GM19351 (cell line): ENCODE data around the gene XPOT.
A peak's percentile ranks its signal among the peaks of the same experiment; 100 is the strongest.
"Not testable (repeated sequence)": the region's sequence is repeated elsewhere in the genome, so short reads cannot be mapped to it uniquely, and the experiment has no call there.

Experiments used
- ATAC-seq: cut with Tn5 transposase; IDR thresholded peaks from one replicate; pipeline ENCODE4 v1.9.1; 2021; ENCODE audit warnings: mild to moderate bottlenecking, moderate library complexity; ENCODE audit not compliant: unreplicated experiment

The XPOT gene, protein sequence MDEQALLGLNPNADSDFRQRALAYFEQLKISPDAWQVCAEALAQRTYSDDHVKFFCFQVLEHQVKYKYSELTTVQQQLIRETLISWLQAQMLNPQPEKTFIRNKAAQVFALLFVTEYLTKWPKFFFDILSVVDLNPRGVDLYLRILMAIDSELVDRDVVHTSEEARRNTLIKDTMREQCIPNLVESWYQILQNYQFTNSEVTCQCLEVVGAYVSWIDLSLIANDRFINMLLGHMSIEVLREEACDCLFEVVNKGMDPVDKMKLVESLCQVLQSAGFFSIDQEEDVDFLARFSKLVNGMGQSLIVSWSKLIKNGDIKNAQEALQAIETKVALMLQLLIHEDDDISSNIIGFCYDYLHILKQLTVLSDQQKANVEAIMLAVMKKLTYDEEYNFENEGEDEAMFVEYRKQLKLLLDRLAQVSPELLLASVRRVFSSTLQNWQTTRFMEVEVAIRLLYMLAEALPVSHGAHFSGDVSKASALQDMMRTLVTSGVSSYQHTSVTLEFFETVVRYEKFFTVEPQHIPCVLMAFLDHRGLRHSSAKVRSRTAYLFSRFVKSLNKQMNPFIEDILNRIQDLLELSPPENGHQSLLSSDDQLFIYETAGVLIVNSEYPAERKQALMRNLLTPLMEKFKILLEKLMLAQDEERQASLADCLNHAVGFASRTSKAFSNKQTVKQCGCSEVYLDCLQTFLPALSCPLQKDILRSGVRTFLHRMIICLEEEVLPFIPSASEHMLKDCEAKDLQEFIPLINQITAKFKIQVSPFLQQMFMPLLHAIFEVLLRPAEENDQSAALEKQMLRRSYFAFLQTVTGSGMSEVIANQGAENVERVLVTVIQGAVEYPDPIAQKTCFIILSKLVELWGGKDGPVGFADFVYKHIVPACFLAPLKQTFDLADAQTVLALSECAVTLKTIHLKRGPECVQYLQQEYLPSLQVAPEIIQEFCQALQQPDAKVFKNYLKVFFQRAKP

GRCh38 chr12:64403707-64404469 lies at the start of gene XPOT:
TSS of gene XPOT (plus strand) at chr12:64404392. CDS start at chr12:64410036, 5,644 bp downstream.
- ATAC-seq, result peak; percentile 92

- not testable (repeated sequence) for ATAC-seq
These were observed 48.0 kb upstream of the XPOT start for GRCh38 chr12:64356209-64356608.

DNA sequence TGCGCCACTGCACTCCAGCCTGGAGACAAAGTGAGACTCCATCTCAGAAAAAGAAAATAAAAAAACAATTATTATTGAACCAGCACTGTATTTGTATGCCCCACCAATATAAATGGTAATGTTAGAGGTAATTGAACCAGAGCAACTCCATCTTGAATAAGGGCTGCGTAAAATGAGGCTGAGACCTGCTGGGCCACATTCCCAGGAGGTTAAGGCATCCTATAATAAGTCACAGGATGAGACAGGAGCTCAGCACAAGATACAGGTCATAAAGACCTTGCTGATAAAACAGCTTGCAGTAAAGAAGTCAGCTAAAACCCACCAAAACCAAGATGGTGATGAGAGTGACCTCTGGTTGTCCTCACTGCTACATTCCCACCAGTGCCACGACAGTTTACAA lies 43.0 kb upstream of the XPOT start:
- ATAC-seq, result not testable (repeated sequence)

GRCh38 chr12:64362721-64363305 lies 41.4 kb upstream of the XPOT start:
- no peak for ATAC-seq

DNA sequence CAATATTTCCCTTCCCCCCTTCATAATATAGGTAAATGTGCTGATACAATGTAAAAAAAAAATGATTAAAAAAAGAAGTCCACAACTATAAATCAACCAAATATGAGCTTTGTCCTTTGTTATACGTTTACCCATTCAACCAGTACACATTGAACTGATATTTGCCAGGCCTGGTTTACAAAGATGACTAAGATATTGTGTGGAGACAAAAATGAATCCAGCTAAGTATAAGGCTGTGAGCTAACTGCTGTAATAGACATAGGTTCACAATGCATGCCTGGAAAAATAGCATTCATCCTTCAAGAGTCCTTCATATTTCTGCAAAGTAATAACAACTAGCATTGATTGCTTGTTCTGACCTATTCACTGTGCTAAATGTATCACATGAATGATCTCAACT lies 20.5 kb upstream of the XPOT start:
- ATAC-seq, result no peak

GRCh38 chr12:64385019-64385418 lies 19.2 kb upstream of the XPOT start:
- no peak for ATAC-seq

DNA sequence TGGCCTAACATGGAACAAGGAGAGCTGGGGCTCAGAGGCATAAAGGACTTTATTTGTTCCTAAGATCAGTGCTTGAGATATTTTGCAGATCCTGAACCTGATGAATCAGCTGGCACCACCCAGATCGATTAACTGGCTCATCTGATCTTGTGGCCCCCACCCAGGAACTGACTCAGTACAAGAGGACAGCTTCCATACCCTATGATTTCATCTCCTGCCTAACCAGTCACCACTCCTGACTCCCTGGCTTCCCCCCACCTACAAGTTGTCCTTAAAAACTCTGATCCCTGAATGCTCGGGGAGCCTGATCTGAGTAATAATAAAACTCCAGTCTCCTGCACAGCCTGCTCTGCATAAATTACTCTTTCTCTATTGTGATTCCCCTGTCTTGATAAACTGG lies 18.7 kb upstream of the XPOT start:
- ATAC-seq, result no peak

GRCh38 chr12:64387197-64387816 lies 16.9 kb upstream of the XPOT start:
- no peak for ATAC-seq

- no peak for ATAC-seq
These were observed 15.0 kb upstream of the XPOT start for GRCh38 chr12:64389154-64389553.

GRCh38 chr12:64390275-64390851 lies 13.8 kb upstream of the XPOT start, which contains the start of gene C12orf56:
TSS of gene C12orf56 (minus strand) at chr12:64390758. CDS start at chr12:64390565, 193 bp downstream.
- ATAC-seq, result no peak

- ATAC-seq, result peak; percentile 69
These were observed 12.0 kb upstream of the XPOT start for GRCh38 chr12:64392221-64392620.

DNA sequence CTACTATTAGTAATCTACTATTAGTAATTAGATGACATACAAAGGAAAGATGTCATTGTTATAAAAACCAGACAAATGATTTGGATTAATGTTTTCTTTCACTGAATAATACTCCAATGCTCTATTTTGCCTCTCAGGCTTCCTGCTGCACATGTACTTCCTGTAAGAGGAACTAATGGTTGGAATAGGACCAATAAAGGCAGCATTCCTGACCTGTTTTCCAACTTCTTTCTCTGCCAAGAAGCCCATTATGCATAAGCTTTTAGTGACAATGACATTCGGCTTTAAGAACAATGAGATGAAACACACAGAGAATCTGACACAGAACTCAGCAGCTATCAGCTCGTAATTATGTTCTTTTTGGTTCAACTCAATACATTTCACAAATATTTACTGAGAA lies 8.5 kb upstream of the XPOT start:
- ATAC-seq, result no peak

GRCh38 chr12:64400041-64400440 lies 4.2 kb upstream of the XPOT start:
- no peak for ATAC-seq

DNA sequence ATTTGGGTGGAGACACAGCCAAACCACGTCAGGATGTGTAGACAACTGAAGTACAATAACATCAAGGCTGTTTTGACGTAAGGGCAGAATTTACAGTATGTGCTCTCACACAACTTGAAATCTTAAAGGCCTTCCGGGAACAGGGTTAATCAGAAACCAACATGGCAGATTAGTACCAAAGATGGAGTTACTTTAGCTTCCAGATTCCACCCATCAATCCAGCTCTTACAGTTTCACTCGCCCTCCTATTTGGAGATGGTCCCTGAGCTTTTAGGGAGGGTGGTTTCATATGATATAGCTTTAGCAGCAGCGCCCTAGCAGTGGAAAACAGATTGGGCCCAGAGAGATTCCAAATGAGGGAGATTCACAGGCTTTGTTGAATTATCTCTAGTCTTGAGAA lies 2.0 kb upstream of the XPOT start:
- ATAC-seq, result no peak

DNA sequence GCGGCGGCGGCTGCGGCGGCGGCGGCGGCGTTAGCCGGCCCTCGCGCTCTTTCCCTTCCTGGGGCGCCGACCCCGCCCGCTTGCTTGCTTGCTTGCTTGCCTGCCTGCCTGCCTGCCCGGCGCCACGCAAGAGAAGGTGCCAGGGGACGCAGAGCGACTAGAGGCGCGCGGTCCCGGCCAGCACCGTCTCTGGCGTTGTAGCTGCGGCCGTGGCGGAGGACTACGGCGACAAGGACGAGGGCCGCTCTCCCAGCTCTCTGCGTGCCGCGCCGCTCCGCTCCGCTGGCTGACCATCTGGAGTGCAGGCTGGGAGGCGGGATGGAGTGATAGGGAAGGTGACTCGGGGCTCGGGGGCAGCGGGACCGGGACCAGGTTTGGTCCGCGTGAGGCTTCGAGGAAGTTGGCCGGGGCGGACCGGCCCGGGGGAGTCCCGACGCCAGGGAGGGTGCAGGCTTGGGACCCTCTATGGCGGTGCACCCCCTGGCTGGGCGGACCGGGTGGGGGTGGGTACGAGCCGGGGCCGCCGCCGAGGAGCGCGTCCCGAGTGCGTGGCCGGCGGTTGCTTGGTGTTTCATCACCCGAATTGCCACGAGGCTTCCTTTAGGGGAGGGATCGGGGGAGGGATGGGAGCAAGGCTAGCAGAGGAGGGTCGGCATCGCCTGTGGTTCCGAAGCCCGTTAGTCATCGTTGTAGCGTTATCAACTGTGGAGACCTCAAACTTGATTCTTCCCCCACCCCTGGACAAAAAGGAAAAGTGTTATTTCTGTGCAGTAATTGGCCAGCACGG lies 471 bp downstream of the XPOT start:
- peak; percentile 30 for ATAC-seq

DNA sequence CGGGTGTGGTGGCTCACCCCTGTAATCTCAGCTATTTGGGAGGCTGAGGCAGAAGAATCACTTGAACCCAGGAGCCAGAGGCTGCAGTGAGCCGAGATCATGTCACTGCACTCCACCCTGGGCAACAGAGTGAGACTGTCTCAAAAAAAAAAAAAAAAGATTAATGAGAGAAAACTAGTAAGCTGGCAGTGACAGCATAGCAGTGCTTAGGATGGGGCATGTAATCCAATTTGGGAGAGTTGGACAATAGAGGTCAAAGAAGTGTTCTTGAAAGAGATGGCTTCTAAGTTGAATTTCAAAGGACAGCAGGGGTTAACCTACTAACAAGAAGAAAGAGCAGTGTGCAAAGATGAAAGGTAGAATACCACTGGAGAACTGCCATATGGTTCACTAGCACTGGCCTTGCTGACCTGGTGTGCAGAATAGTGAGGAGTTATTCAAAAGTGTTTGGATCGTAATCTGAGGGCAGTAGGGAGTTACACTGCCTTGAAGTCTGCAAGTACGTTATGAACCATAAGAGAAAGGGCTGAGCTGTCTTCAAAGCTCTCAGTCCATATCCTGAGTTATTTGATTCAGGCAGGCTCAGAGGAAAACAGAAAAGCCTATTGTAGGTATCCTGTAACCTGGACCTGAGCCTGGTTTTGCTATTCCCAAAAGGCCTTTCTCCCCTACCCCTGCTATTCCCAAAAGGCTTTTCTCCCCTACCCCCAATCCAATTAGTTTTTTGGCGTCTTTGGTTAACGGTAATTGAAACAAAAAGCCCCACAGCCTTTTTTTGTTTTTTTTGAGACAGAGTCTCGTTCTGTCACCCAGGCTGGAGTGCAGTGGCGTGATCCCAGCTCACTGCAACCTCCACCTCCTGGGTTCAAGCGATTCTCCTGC lies 3.4 kb downstream of the XPOT start:
- no peak for ATAC-seq

- no peak for ATAC-seq
These were observed 7.2 kb downstream of the XPOT start for GRCh38 chr12:64411427-64411826.

GRCh38 chr12:64412459-64412858 lies 8.3 kb downstream of the XPOT start:
- no peak for ATAC-seq
